ENCODE measurements around the gene CNGA4. TPM values are rescaled to one million over a fixed set of nuclear protein-coding genes. Genes with fewer than 3 reads are reported as not detected.

Gene CNGA4
- total RNA-seq (2014; rRNA removed) = 0.51 TPM in 1 of 2 replicates, not detected in the other
- Bru-seq, nascent RNA = percentile 22 among the genes with signal in this experiment
- BruChase-seq, experiment 1, labeled RNA remaining after a 6-hour chase = percentile 23 among the genes with signal in this experiment
- BruChase-seq, experiment 2, labeled RNA remaining after a 2-hour chase = percentile 20 among the genes with signal in this experiment
- long read RNA-seq = 0 reads

GRCh38 chr11:6238902-6239301, at the start of gene CNGA4:
CNGA4 (plus strand) TSS chr11:6239089; CDS start chr11:6239207, 118 bp downstream.
- no peak within 1 kb of the TSS for H3K27ac ChIP-seq (ENCODE audit: low read length)
- no peaks in the 10 kb centered on the region for H4K20me1 ChIP-seq (ENCODE audit: low read length)
- H3K9ac ChIP-seq (ENCODE audit: low read length) = no peak within 1 kb of the TSS
- H3F3A ChIP-seq (ENCODE audit: low read length, unreplicated experiment) = no peaks in the 10 kb centered on the region
- H3K27me3 ChIP-seq (ENCODE audit: low read length) = no peaks in the 10 kb centered on the region; the same call in 1 of the 2 replicates
- no peak within 1 kb of the TSS for H2AFZ ChIP-seq (ENCODE audit: low read length)
- peaks cover 5% of the 10 kb centered on the region for H3K79me2 ChIP-seq (ENCODE audit: low read length)
- ChIA-PET POLR2A (ENCODE audit: unreplicated experiment) (no interaction called here), CTCF (no interaction called here)
- TF ChIP-seq EZH2 (IDR thresholded peaks at IDR 0.05; ENCODE audit: low read length, unreplicated experiment) (no peak), CTCF (conservative IDR thresholded peaks at IDR 0.05; ENCODE audit: low read depth, low read length) (no peak), EZH2phosphoT487 (IDR thresholded peaks at IDR 0.05; ENCODE audit: borderline replicate concordance, low read length) (no peak)
- H3K4me3 ChIP-seq (ENCODE audit: low read length) = no peak within 1 kb of the TSS
- H3K4me2 ChIP-seq (ENCODE audit: low read length) = no peak within 1 kb of the TSS
- no peaks in the 10 kb centered on the region for H3K36me3 ChIP-seq (ENCODE audit: low read depth, low read length)
- H3K4me1 ChIP-seq (ENCODE audit: insufficient read depth, low read length) = no peaks in the 10 kb centered on the region
- BruUV-seq (replicated peaks) = no TSS peak
- H3K9me2 ChIP-seq (replicated peaks; ENCODE audit: low read length) = no peaks in the 10 kb centered on the region
- intact Hi-C loops (cut with micrococcal nuclease) = no loop called here
- DNase-seq (no peak), ATAC-seq (no peak)
- no peaks in the 10 kb centered on the region for H3K9me3 ChIP-seq (ENCODE audit: low read length)

- Histone ChIP-seq H3K9me2 (replicated peaks; ENCODE audit: low read length) (no peaks in the 10 kb centered on the region), H3K79me2 (ENCODE audit: low read length) (no peaks in the 10 kb centered on the region), H2AFZ (ENCODE audit: low read length) (no peak overlapping the region), H4K20me1 (ENCODE audit: low read length) (no peaks in the 10 kb centered on the region), H3K27me3 (ENCODE audit: low read length) (no peaks in the 10 kb centered on the region; the same call in 1 of the 2 replicates), H3K4me3 (ENCODE audit: low read length) (no peak overlapping the region), H3K27ac (ENCODE audit: low read length) (no peak overlapping the region), H3F3A (ENCODE audit: low read length, unreplicated experiment) (no peaks in the 10 kb centered on the region), H3K4me1 (ENCODE audit: insufficient read depth, low read length) (no peaks in the 10 kb centered on the region), H3K4me2 (ENCODE audit: low read length) (no peak overlapping the region), H3K9ac (ENCODE audit: low read length) (no peak overlapping the region), H3K9me3 (ENCODE audit: low read length) (no peaks in the 10 kb centered on the region), H3K36me3 (ENCODE audit: low read depth, low read length) (no peaks in the 10 kb centered on the region)
- BruUV-seq (replicated peaks) = no TSS peak
- POLR2A ChIA-PET (ENCODE audit: unreplicated experiment) = no interaction called here
- no peak for DNase-seq
- intact Hi-C loops (cut with micrococcal nuclease) = no loop called here
- CTCF ChIA-PET = no interaction called here
- no peak for ATAC-seq
- no peak for TF ChIP-seq EZH2phosphoT487 (IDR thresholded peaks at IDR 0.05; ENCODE audit: borderline replicate concordance, low read length)
- no peak for TF ChIP-seq EZH2 (IDR thresholded peaks at IDR 0.05; ENCODE audit: low read length, unreplicated experiment)
- no peak for TF ChIP-seq CTCF (conservative IDR thresholded peaks at IDR 0.05; ENCODE audit: low read depth, low read length)
These were observed 47.1 kb upstream of the CNGA4 start for GRCh38 chr11:6191742-6192141.

- Histone ChIP-seq H3F3A (ENCODE audit: low read length, unreplicated experiment) (no peaks in the 10 kb centered on the region), H3K4me2 (ENCODE audit: low read length) (no peak overlapping the region), H3K36me3 (ENCODE audit: low read depth, low read length) (no peaks in the 10 kb centered on the region), H3K27me3 (ENCODE audit: low read length) (no peaks in the 10 kb centered on the region; the same call in 1 of the 2 replicates), H2AFZ (ENCODE audit: low read length) (no peak overlapping the region), H3K79me2 (ENCODE audit: low read length) (no peaks in the 10 kb centered on the region), H4K20me1 (ENCODE audit: low read length) (no peaks in the 10 kb centered on the region), H3K27ac (ENCODE audit: low read length) (no peak overlapping the region), H3K9me2 (replicated peaks; ENCODE audit: low read length) (no peaks in the 10 kb centered on the region), H3K4me1 (ENCODE audit: insufficient read depth, low read length) (no peaks in the 10 kb centered on the region), H3K9ac (ENCODE audit: low read length) (no peak overlapping the region), H3K9me3 (ENCODE audit: low read length) (no peaks in the 10 kb centered on the region), H3K4me3 (ENCODE audit: low read length) (no peak overlapping the region)
- ATAC-seq = no peak
- BruUV-seq (replicated peaks) = no TSS peak
- no peak for DNase-seq
- intact Hi-C loops (cut with micrococcal nuclease) = no loop called here
- POLR2A ChIA-PET (ENCODE audit: unreplicated experiment) = no interaction called here
- no peak for TF ChIP-seq EZH2 (IDR thresholded peaks at IDR 0.05; ENCODE audit: low read length, unreplicated experiment)
- TF ChIP-seq EZH2phosphoT487 (IDR thresholded peaks at IDR 0.05; ENCODE audit: borderline replicate concordance, low read length) = no peak
- no peak for TF ChIP-seq CTCF (conservative IDR thresholded peaks at IDR 0.05; ENCODE audit: low read depth, low read length)
- CTCF ChIA-PET = no interaction called here
These were observed 44.8 kb upstream of the CNGA4 start for GRCh38 chr11:6194065-6194581.

All from PC-3 (cell line).